Ascending aorta (tissue), 2 donors: ENCODE data around the gene CEP135. TPM values are rescaled to one million over a fixed set of nuclear protein-coding genes. Genes with fewer than 3 reads are reported as not detected.
A peak's percentile ranks its signal among the peaks of the same experiment; 100 is the strongest.

Source experiments
- DNase-seq, 2 donors: peaks; one replicate each; pipeline ENCODE4 v3.0.0-alpha.2; 2019; ENCODE audit warnings: low spot score in 2 of 2
- H3K27ac ChIP-seq, 2 donors: fragments of 200-600 bp; sonication (generic); one replicate each; pipeline ENCODE4 v1.5.1; 2016 to 2017; ENCODE audit warnings: mild to moderate bottlenecking in 1 of 2
- H3K27me3 ChIP-seq: fragments of 200-600 bp; sonication (generic); one replicate; pipeline ENCODE4 v1.5.1; 2017
- H3K36me3 ChIP-seq, 2 donors: fragments of 200-600 bp; sonication (generic); one replicate each; pipeline ENCODE4 v1.5.1; 2016
- H3K4me1 ChIP-seq, 2 donors: fragments of 200-600 bp; sonication (generic); one replicate each; pipeline ENCODE4 v1.5.1; 2016 to 2017; ENCODE audit warnings: mild to moderate bottlenecking in 1 of 2
- H3K4me3 ChIP-seq, 2 donors: fragments of 200-600 bp; sonication (generic); one replicate each; pipeline ENCODE4 v1.5.1; 2016 to 2017; ENCODE audit warnings: mild to moderate bottlenecking in 1 of 2
- H3K9me3 ChIP-seq, 2 donors: fragments of 200-600 bp; sonication (generic); one replicate each; pipeline ENCODE4 v1.5.1; 2016
- CTCF ChIP-seq, 3 experiments: fragments of 200-600 bp in 2 of 3; fragments of 450-650 bp in 1 of 3; sonication (generic) in 2 of 3; IDR thresholded peaks; one replicate each; pipeline ENCODE4 v1.5.1; 2016 to 2019; ENCODE audit warnings: antibody characterized with exemption in 3 of 3, mild to moderate bottlenecking in 1 of 3, moderate library complexity in 1 of 3
- intact Hi-C: fragments of 100-400 bp; cut with DNase I; formaldehyde crosslinking; loops from one replicate; pipeline ENCODE4 v1.15.1; 2023
- total RNA-seq: library from RNA; depleted of rRNA; stranded (reverse); fragments of >200 nt; gene quantifications from one replicate; pipeline ENCODE4 v1.1.0, GENCODE V29; 2016

The CEP135 gene
- total RNA-seq, 1 donor from 2014 or later, result 0.53 TPM

GRCh38 chr4:55947254-55947882, 1.4 kb upstream of the CEP135 start:
- Histone ChIP-seq H3K4me3 (peak overlapping the region; percentile 61 to 98), H3K9me3 (no peaks in the 10 kb centered on the region), H3K27ac (peak overlapping the region; percentile 90 to 93), H3K36me3 (peaks cover 0 to under 1% of the 10 kb centered on the region in 2 donors), H3K4me1 (peaks cover 0 to 15% of the 10 kb centered on the region in 2 donors), H3K27me3 (no peaks in the 10 kb centered on the region)
- intact Hi-C loops, result loop anchor here (5.0 kb wide), 6 partner anchors 55 to 1030 kb away; partner anchors contain the start of genes AASDH, CLOCK, NOA1 and POLR2B
- no peak for DNase-seq
- no peak for TF ChIP-seq CTCF (IDR thresholded peaks at IDR 0.05)

- no peak for DNase-seq
- peaks cover 0 to 2% of the 10 kb centered on the region in 2 donors for H3K36me3 ChIP-seq
- no peak for TF ChIP-seq CTCF (IDR thresholded peaks at IDR 0.05)
- peaks cover 0 to 15% of the 10 kb centered on the region in 2 donors for H3K4me1 ChIP-seq
- no peaks in the 10 kb centered on the region for H3K9me3 ChIP-seq
- H3K4me3 ChIP-seq, result peak overlapping the region; percentile 61 to 98
- H3K27ac ChIP-seq, result peak overlapping the region; percentile 90 to 93
- H3K27me3 ChIP-seq, result no peaks in the 10 kb centered on the region
- intact Hi-C loops, result loop anchor here (1.0 to 5.0 kb wide), 9 partner anchors 56 to 1029 kb away; partner anchors contain the start of genes AASDH, CLOCK, EXOC1 and NOA1
Measured at GRCh38 chr4:55947912-55948725, 626 bp upstream of the CEP135 start.

- peak overlapping the region; percentile 90 to 93 for H3K27ac ChIP-seq
- DNase-seq, result no peak
- H3K36me3 ChIP-seq, result peaks cover 3 to 8% of the 10 kb centered on the region in 2 donors
- peaks cover 0 to 15% of the 10 kb centered on the region in 2 donors for H3K4me1 ChIP-seq
- no peaks in the 10 kb centered on the region for H3K9me3 ChIP-seq
- peak overlapping the region; percentile 61 to 98 for H3K4me3 ChIP-seq
- intact Hi-C loops, result loop anchor here (2.0 to 5.0 kb wide), 7 partner anchors 57 to 1028 kb away; partner anchors contain the start of genes AASDH, CLOCK, NOA1 and POLR2B
- H3K27me3 ChIP-seq, result no peaks in the 10 kb centered on the region
- no peak for TF ChIP-seq CTCF (IDR thresholded peaks at IDR 0.05)
Measured at GRCh38 chr4:55949482-55949802, 697 bp downstream of the CEP135 start.

GRCh38 chr4:55951191-55951922, 2.6 kb downstream of the CEP135 start:
- H3K36me3 ChIP-seq, result peaks cover 3 to 8% of the 10 kb centered on the region in 2 donors
- no peak overlapping the region for H3K27ac ChIP-seq
- H3K27me3 ChIP-seq, result no peaks in the 10 kb centered on the region
- H3K9me3 ChIP-seq, result no peaks in the 10 kb centered on the region
- no peak for DNase-seq
- TF ChIP-seq CTCF (IDR thresholded peaks at IDR 0.05), result no peak
- H3K4me1 ChIP-seq, result peaks cover 0 to 15% of the 10 kb centered on the region in 2 donors
- intact Hi-C loops, result no loop called here
- no peak overlapping the region for H3K4me3 ChIP-seq

- no peak overlapping the region for H3K4me3 ChIP-seq
- H3K27ac ChIP-seq, result no peak overlapping the region
- intact Hi-C loops, result no loop called here
- H3K36me3 ChIP-seq, result peaks cover 14 to 17% of the 10 kb centered on the region in 2 donors
- no peaks in the 10 kb centered on the region for H3K27me3 ChIP-seq
- no peak for DNase-seq
- TF ChIP-seq CTCF (IDR thresholded peaks at IDR 0.05), result no peak
- H3K9me3 ChIP-seq, result no peaks in the 10 kb centered on the region
- H3K4me1 ChIP-seq, result no peaks in the 10 kb centered on the region
Measured at GRCh38 chr4:55955710-55956109, 7.0 kb downstream of the CEP135 start.
